Measurements from ENCODE around the gene TIE1.

The TIE1 gene

GRCh38 chr1:43319766-43320165 is 19.0 kb downstream of the TIE1 start:
- Histone ChIP-seq H3K9me3 (ENCODE audit: control insufficient read depth, low read length) (no peaks in the 10 kb centered on the region), H3K36me3 (ENCODE audit: control insufficient read depth, insufficient read depth, low read length) (no peaks in the 10 kb centered on the region), H3K4me3 (ENCODE audit: insufficient read depth, low read depth, low read length) (no peak overlapping the region), H3K4me1 (ENCODE audit: control insufficient read depth, insufficient read depth, low read length) (no peaks in the 10 kb centered on the region), H3K27me3 (ENCODE audit: control insufficient read depth, insufficient read depth, low read length, poor library complexity, severe bottlenecking) (no peaks in the 10 kb centered on the region), H3K27ac (ENCODE audit: insufficient read depth, low read depth, low read length, poor library complexity, severe bottlenecking) (no peak overlapping the region)
- 93 to 94% methylated on average over 3 of the region's 3 CpGs for WGBS, 2 experiments

- Histone ChIP-seq H3K4me3 (ENCODE audit: insufficient read depth, low read depth, low read length) (no peak overlapping the region), H3K9me3 (ENCODE audit: control insufficient read depth, low read length) (no peaks in the 10 kb centered on the region), H3K4me1 (ENCODE audit: control insufficient read depth, insufficient read depth, low read length) (no peaks in the 10 kb centered on the region), H3K36me3 (ENCODE audit: control insufficient read depth, insufficient read depth, low read length) (no peaks in the 10 kb centered on the region), H3K27me3 (ENCODE audit: control insufficient read depth, insufficient read depth, low read length, poor library complexity, severe bottlenecking) (no peaks in the 10 kb centered on the region), H3K27ac (ENCODE audit: insufficient read depth, low read depth, low read length, poor library complexity, severe bottlenecking) (no peak overlapping the region)
- 93% methylated on average over 16 of the region's 16 CpGs for WGBS, 2 experiments
Measured at GRCh38 chr1:43321331-43321891, 20.6 kb downstream of the TIE1 start.

GRCh38 chr1:43322506-43322905 is 21.7 kb downstream of the TIE1 start:
- no peak overlapping the region for H3K27ac ChIP-seq (ENCODE audit: insufficient read depth, low read depth, low read length, poor library complexity, severe bottlenecking)
- H3K4me1 ChIP-seq (ENCODE audit: control insufficient read depth, insufficient read depth, low read length) = no peaks in the 10 kb centered on the region
- H3K4me3 ChIP-seq (ENCODE audit: insufficient read depth, low read depth, low read length) = no peak overlapping the region
- no peaks in the 10 kb centered on the region for H3K27me3 ChIP-seq (ENCODE audit: control insufficient read depth, insufficient read depth, low read length, poor library complexity, severe bottlenecking)
- H3K36me3 ChIP-seq (ENCODE audit: control insufficient read depth, insufficient read depth, low read length) = no peaks in the 10 kb centered on the region
- H3K9me3 ChIP-seq (ENCODE audit: control insufficient read depth, low read length) = no peaks in the 10 kb centered on the region
- WGBS, 2 experiments = 94 to 95% methylated on average over 5 of the region's 5 CpGs

- Histone ChIP-seq H3K4me3 (ENCODE audit: insufficient read depth, low read depth, low read length) (no peak overlapping the region), H3K4me1 (ENCODE audit: control insufficient read depth, insufficient read depth, low read length) (no peaks in the 10 kb centered on the region), H3K27ac (ENCODE audit: insufficient read depth, low read depth, low read length, poor library complexity, severe bottlenecking) (no peak overlapping the region), H3K27me3 (ENCODE audit: control insufficient read depth, insufficient read depth, low read length, poor library complexity, severe bottlenecking) (no peaks in the 10 kb centered on the region), H3K36me3 (ENCODE audit: control insufficient read depth, insufficient read depth, low read length) (no peaks in the 10 kb centered on the region), H3K9me3 (ENCODE audit: control insufficient read depth, low read length) (peaks cover 4% of the 10 kb centered on the region)
- WGBS, 2 experiments = 91 to 92% methylated on average over 1 of the region's 1 CpG
Measured at GRCh38 chr1:43324810-43325209, 24.0 kb downstream of the TIE1 start.

GRCh38 chr1:43325381-43325780 is 24.6 kb downstream of the TIE1 start:
- H3K36me3 ChIP-seq (ENCODE audit: control insufficient read depth, insufficient read depth, low read length) = no peaks in the 10 kb centered on the region
- no peaks in the 10 kb centered on the region for H3K27me3 ChIP-seq (ENCODE audit: control insufficient read depth, insufficient read depth, low read length, poor library complexity, severe bottlenecking)
- peaks cover 4% of the 10 kb centered on the region for H3K9me3 ChIP-seq (ENCODE audit: control insufficient read depth, low read length)
- H3K4me1 ChIP-seq (ENCODE audit: control insufficient read depth, insufficient read depth, low read length) = peaks cover 5% of the 10 kb centered on the region
- no peak overlapping the region for H3K27ac ChIP-seq (ENCODE audit: insufficient read depth, low read depth, low read length, poor library complexity, severe bottlenecking)
- no peak overlapping the region for H3K4me3 ChIP-seq (ENCODE audit: insufficient read depth, low read depth, low read length)

GRCh38 chr1:43327549-43328292 is 26.9 kb downstream of the TIE1 start:
- Histone ChIP-seq H3K4me3 (ENCODE audit: insufficient read depth, low read depth, low read length) (no peak overlapping the region), H3K36me3 (ENCODE audit: control insufficient read depth, insufficient read depth, low read length) (no peaks in the 10 kb centered on the region), H3K27me3 (ENCODE audit: control insufficient read depth, insufficient read depth, low read length, poor library complexity, severe bottlenecking) (no peaks in the 10 kb centered on the region), H3K27ac (ENCODE audit: insufficient read depth, low read depth, low read length, poor library complexity, severe bottlenecking) (no peak overlapping the region), H3K4me1 (ENCODE audit: control insufficient read depth, insufficient read depth, low read length) (peaks cover 5% of the 10 kb centered on the region), H3K9me3 (ENCODE audit: control insufficient read depth, low read length) (peaks cover 4% of the 10 kb centered on the region)
- WGBS, 2 experiments = no CpG with 5 or more reads among the region's 1 CpG

- Histone ChIP-seq H3K36me3 (ENCODE audit: control insufficient read depth, insufficient read depth, low read length) (no peaks in the 10 kb centered on the region), H3K27me3 (ENCODE audit: control insufficient read depth, insufficient read depth, low read length, poor library complexity, severe bottlenecking) (no peaks in the 10 kb centered on the region), H3K9me3 (ENCODE audit: control insufficient read depth, low read length) (peaks cover 4% of the 10 kb centered on the region), H3K27ac (ENCODE audit: insufficient read depth, low read depth, low read length, poor library complexity, severe bottlenecking) (no peak overlapping the region), H3K4me1 (ENCODE audit: control insufficient read depth, insufficient read depth, low read length) (peaks cover 5% of the 10 kb centered on the region), H3K4me3 (ENCODE audit: insufficient read depth, low read depth, low read length) (no peak overlapping the region)
- 58 to 60% methylated on average over 6 of the region's 6 CpGs for WGBS, 2 experiments
Measured at GRCh38 chr1:43329995-43330751, 29.4 kb downstream of the TIE1 start.

- Histone ChIP-seq H3K4me3 (ENCODE audit: insufficient read depth, low read depth, low read length) (no peak overlapping the region), H3K27me3 (ENCODE audit: control insufficient read depth, insufficient read depth, low read length, poor library complexity, severe bottlenecking) (no peaks in the 10 kb centered on the region), H3K9me3 (ENCODE audit: control insufficient read depth, low read length) (peaks cover 4% of the 10 kb centered on the region), H3K36me3 (ENCODE audit: control insufficient read depth, insufficient read depth, low read length) (no peaks in the 10 kb centered on the region), H3K27ac (ENCODE audit: insufficient read depth, low read depth, low read length, poor library complexity, severe bottlenecking) (no peak overlapping the region), H3K4me1 (ENCODE audit: control insufficient read depth, insufficient read depth, low read length) (peaks cover 5% of the 10 kb centered on the region)
- WGBS, 2 experiments = 90 to 92% methylated on average over 5 of the region's 5 CpGs
Measured at GRCh38 chr1:43331688-43332087, 30.9 kb downstream of the TIE1 start.

- Histone ChIP-seq H3K4me1 (ENCODE audit: control insufficient read depth, insufficient read depth, low read length) (peaks cover 5% of the 10 kb centered on the region), H3K27me3 (ENCODE audit: control insufficient read depth, insufficient read depth, low read length, poor library complexity, severe bottlenecking) (no peaks in the 10 kb centered on the region), H3K36me3 (ENCODE audit: control insufficient read depth, insufficient read depth, low read length) (no peaks in the 10 kb centered on the region), H3K9me3 (ENCODE audit: control insufficient read depth, low read length) (no peaks in the 10 kb centered on the region), H3K27ac (ENCODE audit: insufficient read depth, low read depth, low read length, poor library complexity, severe bottlenecking) (no peak overlapping the region), H3K4me3 (ENCODE audit: insufficient read depth, low read depth, low read length) (no peak overlapping the region)
- 90 to 92% methylated on average over 7 of the region's 7 CpGs for WGBS, 2 experiments
Measured at GRCh38 chr1:43334453-43335205, 33.8 kb downstream of the TIE1 start.

GRCh38 chr1:43337588-43337987 is 36.8 kb downstream of the TIE1 start, which contains the start of gene MPL:
TSS of gene MPL (plus strand) at chr1:43337818. CDS start at chr1:43337849, 31 bp downstream.
- 77 to 90% methylated on average over 3 of the region's 3 CpGs for WGBS, 2 experiments

More at GRCh38 chr1:43337588-43337987, 36.8 kb downstream of the TIE1 start, which contains the start of gene MPL:
- Histone ChIP-seq H3K36me3 (ENCODE audit: control insufficient read depth, insufficient read depth, low read length) (no peaks in the 10 kb centered on the region), H3K4me3 (ENCODE audit: insufficient read depth, low read depth, low read length) (no peak within 1 kb of the TSS), H3K27me3 (ENCODE audit: control insufficient read depth, insufficient read depth, low read length, poor library complexity, severe bottlenecking) (no peaks in the 10 kb centered on the region), H3K27ac (ENCODE audit: insufficient read depth, low read depth, low read length, poor library complexity, severe bottlenecking) (no peak within 1 kb of the TSS), H3K4me1 (ENCODE audit: control insufficient read depth, insufficient read depth, low read length) (no peaks in the 10 kb centered on the region), H3K9me3 (ENCODE audit: control insufficient read depth, low read length) (no peaks in the 10 kb centered on the region)
